T-cell (primary cell): ENCODE measurements around the gene TMEM185A. TPM values are rescaled to one million over a fixed set of nuclear protein-coding genes. Genes with fewer than 3 reads are reported as not detected.
"Not testable (repeated sequence)": the region's sequence is repeated elsewhere in the genome, so short reads cannot be mapped to it uniquely, and the experiment has no call there.

Experiments
- ATAC-seq, 4 experiments: fragments of 200-7000 bp in 3 of 4; fragments of 150-1000 bp in 1 of 4; cut with Tn5 transposase; replicated peaks in 1 of 4; 1 replicate in 3 of 4; 2 replicates in 1 of 4; pipeline ENCODE4 v1.10.0; 2021; ENCODE audit warnings: moderate library complexity in 3 of 4, mild to moderate bottlenecking in 2 of 4, moderate number of reproducible peaks in 1 of 4
- CTCF ChIA-PET, 2 donors: fragments of 300-600 bp; sonication (Branson Sonifier 250); formaldehyde crosslinking; loops; one replicate each; lab custom pipeline; 2022; ENCODE audit warnings: antibody characterized with exemption in 2 of 2; lab: Charles Lee
- POLR2A ChIA-PET, 2 donors: fragments of 300-600 bp; sonication (Branson Sonifier 250); formaldehyde crosslinking; loops; one replicate each; lab custom pipeline; 2022; ENCODE audit warnings: antibody characterized with exemption in 2 of 2; lab: Charles Lee
- DNase-seq, 35 experiments: peaks; one replicate each; pipeline versions ENCODE4 v3.0.0 to v3.0.0-alpha.2; 2013 to 2023
- H3K27ac ChIP-seq: one replicate; pipeline ENCODE4 v1.5.1; 2013; ENCODE audit warnings: low read length
- H3K27me3 ChIP-seq, 2 experiments: replicated peaks in 1 of 2; 1 replicate in 1 of 2; 2 replicates in 1 of 2; pipeline versions ENCODE4 v1.6.1 to v1.7.0; 2013; ENCODE audit warnings: low read length in 1 of 2, mixed read lengths in 1 of 2; ENCODE audit not compliant: control insufficient read depth in 2 of 2, insufficient read depth in 2 of 2; ENCODE audit errors: extremely low read depth in 1 of 2
- H3K36me3 ChIP-seq, 2 donors: 1 replicate in 1 of 2; 2 replicates in 1 of 2; pipeline versions ENCODE4 v1.6.1 to v1.7.0; 2013; ENCODE audit warnings: low read length in 1 of 2; ENCODE audit not compliant: control insufficient read depth in 2 of 2, insufficient read depth in 1 of 2; ENCODE audit errors: extremely low read depth in 1 of 2
- H3K4me1 ChIP-seq, 2 experiments: 1 replicate in 1 of 2; 2 replicates in 1 of 2; pipeline versions ENCODE4 v1.6.1 to v1.7.0; 2013; ENCODE audit warnings: low read length in 2 of 2, mixed read lengths in 1 of 2; ENCODE audit not compliant: insufficient read depth in 2 of 2, control insufficient read depth in 1 of 2; ENCODE audit errors: extremely low read depth in 1 of 2
- H3K4me3 ChIP-seq, 2 donors: 1 replicate in 1 of 2; 2 replicates in 1 of 2; pipeline versions ENCODE4 v1.5.1 to v1.7.0; 2013; ENCODE audit warnings: mild to moderate bottlenecking in 2 of 2, low read length in 1 of 2, moderate library complexity in 1 of 2; ENCODE audit not compliant: control insufficient read depth in 1 of 2; ENCODE audit errors: extremely low read depth in 1 of 2
- H3K9me3 ChIP-seq: 2 replicates; pipeline ENCODE4 v1.7.0; 2013
- H3K27ac Mint-ChIP-seq, 2 donors: one replicate each; pipeline ENCODE4 v1.8.0; 2020 to 2021; ENCODE audit warnings: mild to moderate bottlenecking in 2 of 2, mixed read lengths in 2 of 2
- H3K27me3 Mint-ChIP-seq, 2 donors: one replicate each; pipeline ENCODE4 v1.8.0; 2021 to 2022; ENCODE audit warnings: mixed read lengths in 2 of 2
- H3K36me3 Mint-ChIP-seq: one replicate; pipeline ENCODE4 v1.8.0; 2021; ENCODE audit warnings: mixed read lengths
- H3K4me1 Mint-ChIP-seq, 3 donors: one replicate each; pipeline ENCODE4 v1.8.0; 2020 to 2022; ENCODE audit warnings: mixed read lengths in 3 of 3, mild to moderate bottlenecking in 1 of 3
- H3K4me3 Mint-ChIP-seq, 3 donors: one replicate each; pipeline ENCODE4 v1.8.0; 2020 to 2022; ENCODE audit warnings: mild to moderate bottlenecking in 3 of 3, mixed read lengths in 3 of 3, moderate library complexity in 3 of 3
- H3K9me3 Mint-ChIP-seq, 3 donors: one replicate each; pipeline ENCODE4 v1.8.0; 2020 to 2022; ENCODE audit warnings: mixed read lengths in 3 of 3
- whole genome bisulfite sequencing: methylation state at CpG from one replicate; pipeline ENCODE4 v1.1.5; 2013; ENCODE audit warnings: missing lambda C conversion rate; ENCODE audit not compliant: insufficient coverage; 5-methylcytosine and 5-hydroxymethylcytosine counted together
- total RNA-seq, 35 experiments: library from RNA in 6 of 35; stranded (reverse) in 6 of 35; fragments of 120-200 nt in 1 of 35; gene quantifications; one replicate each; pipeline versions ENCODE4 v1.2.1 to v1.2.4 and lab custom pipeline; 2013 to 2026

The TMEM185A gene
- total RNA-seq, 5 donors from 2014 or later (not counting 1 experiment from before 2014, with no cell fraction given): 13.8 to 26.5 (median 25.6) TPM

- 77% methylated on average over 3 of the region's 6 CpGs for WGBS
- POLR2A ChIA-PET: no interaction called here
These were observed 60.9 kb downstream of the TMEM185A start for GRCh38 chrX:149570668-149571067.

DNA sequence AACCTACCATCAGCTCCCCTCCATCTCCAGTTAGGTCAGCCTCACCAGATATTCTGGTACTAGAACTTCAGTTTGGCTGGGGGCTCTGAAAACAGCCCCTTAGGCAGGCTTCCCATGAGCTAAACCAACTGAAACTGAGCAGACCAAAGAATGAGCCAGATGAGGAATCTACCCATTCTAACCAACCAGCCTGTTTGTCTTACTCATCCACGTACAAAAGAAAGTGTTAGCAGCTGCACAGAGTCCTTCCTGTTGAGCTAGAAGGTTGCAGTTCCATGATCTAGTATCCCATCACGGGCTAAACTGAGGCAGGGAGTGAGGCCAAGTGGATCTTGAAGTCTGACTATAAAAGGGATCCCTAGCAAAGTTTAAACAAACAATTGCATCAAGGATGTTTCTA, 61.8 kb downstream of the TMEM185A start:
- no peak for ATAC-seq

More at GRCh38 chrX:149570668-149571067, 60.9 kb downstream of the TMEM185A start:
- no peaks in the 10 kb centered on the region for H3K27me3 ChIP-seq
- DNase-seq (no peak), ATAC-seq (no peak)
- no peak overlapping the region for H3K4me3 ChIP-seq
- CTCF ChIA-PET: no interaction called here
- H3K36me3 ChIP-seq: no peaks in the 10 kb centered on the region
- Mint-ChIP-seq H3K9me3 (no peaks in the 10 kb centered on the region), H3K36me3 (no peaks in the 10 kb centered on the region), H3K27me3 (peaks cover 0 to 26% of the 10 kb centered on the region in 2 donors), H3K4me1 (peaks cover 0 to 2% (median 0%) of the 10 kb centered on the region in 3 donors), H3K27ac (no peak overlapping the region), H3K4me3 (no peak overlapping the region)
- no peaks in the 10 kb centered on the region for H3K9me3 ChIP-seq
- H3K27ac ChIP-seq: no peak overlapping the region
- no peaks in the 10 kb centered on the region for H3K4me1 ChIP-seq

DNA sequence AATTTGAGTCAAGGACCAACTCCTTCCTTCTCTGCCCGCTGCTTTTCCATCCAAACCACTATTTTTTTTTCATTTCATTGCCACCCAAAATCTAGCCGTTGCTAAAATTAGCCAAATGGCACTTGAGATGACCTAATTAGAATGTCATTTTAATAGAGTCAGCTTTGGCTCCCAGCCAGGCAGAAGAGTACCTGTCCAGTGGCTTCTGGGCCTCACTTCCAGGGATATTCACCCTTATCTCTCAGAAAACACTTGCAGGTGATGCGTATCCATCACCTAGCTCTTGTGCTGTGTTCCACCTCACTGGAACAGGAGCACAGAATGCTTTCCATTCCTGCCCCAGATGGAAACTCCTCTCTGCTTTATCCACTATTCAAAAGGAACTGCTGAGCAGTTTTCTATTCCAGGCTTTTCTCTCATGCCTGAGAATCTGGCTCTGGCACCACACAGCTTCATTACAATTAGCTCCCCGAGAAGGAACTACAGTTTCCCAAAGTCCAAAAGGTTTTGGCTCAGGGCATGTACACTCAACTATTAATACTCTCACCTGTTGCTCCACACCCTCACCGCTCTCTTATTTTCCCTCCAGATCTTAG, 62.8 kb downstream of the TMEM185A start:
- POLR2A ChIA-PET: no interaction called here
- Mint-ChIP-seq H3K36me3 (no peaks in the 10 kb centered on the region), H3K27ac (no peak overlapping the region), H3K4me3 (no peak overlapping the region), H3K4me1 (peaks cover 0 to 2% (median 0%) of the 10 kb centered on the region in 3 donors), H3K9me3 (no peaks in the 10 kb centered on the region), H3K27me3 (peaks cover 0 to 26% of the 10 kb centered on the region in 2 donors)
- no peak overlapping the region for H3K27ac ChIP-seq
- ATAC-seq: no peak
- no peaks in the 10 kb centered on the region for H3K27me3 ChIP-seq
- WGBS: 80% methylated on average over 1 of the region's 5 CpGs
- H3K9me3 ChIP-seq: no peaks in the 10 kb centered on the region
- no peak overlapping the region for H3K4me3 ChIP-seq
- no peaks in the 10 kb centered on the region for H3K36me3 ChIP-seq
- no peak for DNase-seq
- CTCF ChIA-PET: no interaction called here
- H3K4me1 ChIP-seq: no peaks in the 10 kb centered on the region

More for the DNA sequence above, 61.8 kb downstream of the TMEM185A start:
- Mint-ChIP-seq H3K4me1 (peaks cover 0 to 2% (median 0%) of the 10 kb centered on the region in 3 donors), H3K4me3 (no peak overlapping the region), H3K36me3 (no peaks in the 10 kb centered on the region), H3K27ac (no peak overlapping the region), H3K9me3 (no peaks in the 10 kb centered on the region), H3K27me3 (peaks cover 0 to 26% of the 10 kb centered on the region in 2 donors)
- no peak overlapping the region for H3K27ac ChIP-seq
- ChIA-PET POLR2A (no interaction called here), CTCF (no interaction called here)
- no peaks in the 10 kb centered on the region for H3K27me3 ChIP-seq
- H3K9me3 ChIP-seq: no peaks in the 10 kb centered on the region
- DNase-seq: no peak
- H3K4me3 ChIP-seq: no peak overlapping the region
- no peaks in the 10 kb centered on the region for H3K4me1 ChIP-seq
- H3K36me3 ChIP-seq: no peaks in the 10 kb centered on the region
- WGBS: no CpG with 5 or more reads among the region's 2 CpGs

DNA sequence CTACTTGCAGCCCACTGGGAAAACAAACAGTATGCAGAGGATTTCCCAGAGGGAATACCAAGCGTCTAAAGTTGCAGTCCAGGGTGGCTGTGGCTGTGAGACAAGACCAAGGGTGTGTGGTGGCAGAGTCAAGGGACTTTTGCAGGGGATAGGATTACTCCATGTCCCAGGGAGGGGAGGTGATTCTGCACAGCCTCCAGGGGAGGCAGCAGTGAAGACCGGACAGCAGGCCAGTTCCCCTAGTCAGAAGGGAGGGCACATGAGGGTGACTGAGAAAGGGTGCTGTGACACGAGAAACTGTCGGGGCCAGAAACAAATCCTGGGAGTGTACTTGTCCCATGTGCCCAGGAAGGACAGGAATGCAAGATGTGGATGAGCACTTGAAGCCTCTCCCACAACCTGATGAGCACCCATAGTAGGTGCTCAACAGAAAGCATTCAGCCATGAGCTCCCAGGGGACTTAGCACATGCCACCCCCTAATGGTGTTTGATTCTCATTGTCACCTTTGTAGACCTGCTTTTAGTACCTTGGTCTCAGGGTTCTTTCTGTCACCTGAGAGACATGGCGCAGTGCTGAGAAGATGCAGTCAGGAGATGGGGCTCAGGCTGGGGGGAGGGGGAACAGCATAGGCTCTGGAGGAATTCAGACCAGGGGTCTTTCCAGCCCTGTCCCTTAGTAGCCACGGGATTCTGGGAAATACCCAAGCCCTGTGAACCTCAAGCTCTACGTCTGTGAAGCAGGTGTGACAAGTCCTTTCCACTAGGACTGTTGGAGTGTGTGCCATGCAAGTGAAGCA, 63.8 kb downstream of the TMEM185A start:
- DNase-seq: no peak

GRCh38 chrX:149563359-149563758, 68.2 kb downstream of the TMEM185A start:
- WGBS: no CpG with 5 or more reads among the region's 4 CpGs
- H3K9me3 ChIP-seq: no peaks in the 10 kb centered on the region
- Mint-ChIP-seq H3K27ac (no peak overlapping the region), H3K9me3 (no peaks in the 10 kb centered on the region), H3K4me3 (no peak overlapping the region), H3K36me3 (no peaks in the 10 kb centered on the region), H3K27me3 (peaks cover 0 to 10% of the 10 kb centered on the region in 2 donors), H3K4me1 (no peaks in the 10 kb centered on the region)
- ATAC-seq (no peak), DNase-seq (no peak)
- POLR2A ChIA-PET: no interaction called here
- no peak overlapping the region for H3K4me3 ChIP-seq
- H3K27ac ChIP-seq: no peak overlapping the region
- CTCF ChIA-PET: no interaction called here
- no peaks in the 10 kb centered on the region for H3K27me3 ChIP-seq
- no peaks in the 10 kb centered on the region for H3K4me1 ChIP-seq
- no peaks in the 10 kb centered on the region for H3K36me3 ChIP-seq

More for the DNA sequence above, 63.8 kb downstream of the TMEM185A start:
- Histone ChIP-seq H3K27ac (no peak overlapping the region), H3K4me3 (no peak overlapping the region), H3K36me3 (no peaks in the 10 kb centered on the region), H3K27me3 (no peaks in the 10 kb centered on the region), H3K9me3 (no peaks in the 10 kb centered on the region), H3K4me1 (no peaks in the 10 kb centered on the region)
- Mint-ChIP-seq H3K36me3 (no peaks in the 10 kb centered on the region), H3K27ac (no peak overlapping the region), H3K27me3 (peaks cover 0 to 35% of the 10 kb centered on the region in 2 donors), H3K4me1 (no peaks in the 10 kb centered on the region), H3K9me3 (no peaks in the 10 kb centered on the region), H3K4me3 (no peak overlapping the region)
- POLR2A ChIA-PET: no interaction called here
- no peak for ATAC-seq
- WGBS: no CpG with 5 or more reads among the region's 7 CpGs
- CTCF ChIA-PET: no interaction called here

- POLR2A ChIA-PET, CTCF ChIA-PET, DNase-seq, H3K4me3 Mint-ChIP-seq, H3K27me3 Mint-ChIP-seq, H3K4me1 ChIP-seq, H3K9me3 ChIP-seq, H3K4me1 Mint-ChIP-seq, H3K36me3 Mint-ChIP-seq, H3K36me3 ChIP-seq, H3K27ac Mint-ChIP-seq, H3K4me3 ChIP-seq, H3K27me3 ChIP-seq, H3K9me3 Mint-ChIP-seq, ATAC-seq, H3K27ac ChIP-seq: not testable (repeated sequence)
- no CpG with 5 or more reads among the region's 4 CpGs for WGBS
These were observed 76.3 kb downstream of the TMEM185A start for GRCh38 chrX:149555251-149555650.
